NT2/D1 (cell line): Measurements from ENCODE around the gene TRAPPC2.

ENCODE experiments used
- DNase-seq: peaks from one replicate; pipeline ENCODE4 v3.0.0-alpha.2; 2011; ENCODE audit warnings: low read depth, low spot score
- H3K27me3 ChIP-seq: 2 replicates; pipeline ENCODE4 v1.6.0; 2011; ENCODE audit warnings: mild to moderate bottlenecking; ENCODE audit not compliant: insufficient read length, insufficient read depth
- H3K36me3 ChIP-seq: 2 replicates; pipeline ENCODE4 v1.6.1; 2011; ENCODE audit warnings: mild to moderate bottlenecking, low read length, mixed read lengths; ENCODE audit not compliant: insufficient read depth, insufficient read length
- H3K4me1 ChIP-seq: 2 replicates; pipeline ENCODE4 v1.5.1; 2011; ENCODE audit not compliant: insufficient read depth, insufficient read length
- H3K4me3 ChIP-seq: 2 replicates; pipeline ENCODE4 v1.5.1; 2011; ENCODE audit warnings: low read depth; ENCODE audit not compliant: insufficient read length
- H3K9ac ChIP-seq: 2 replicates; pipeline ENCODE4 v1.6.0; 2011; ENCODE audit warnings: low read depth; ENCODE audit not compliant: insufficient read length
- H3K9me3 ChIP-seq: 2 replicates; pipeline ENCODE4 v1.5.1; 2011; ENCODE audit warnings: mild to moderate bottlenecking, low read length; ENCODE audit not compliant: insufficient read depth
- SUZ12 ChIP-seq: IDR thresholded peaks from 2 replicates; pipeline ENCODE4 v1.6.1; 2011; ENCODE audit not compliant: insufficient read length, insufficient read depth; ENCODE audit errors: extremely low read depth
- YY1 ChIP-seq: IDR thresholded peaks from 2 replicates; pipeline ENCODE4 v1.6.1; 2011; ENCODE audit not compliant: insufficient read length, insufficient read depth
- ZNF274 ChIP-seq: IDR thresholded peaks from 2 replicates; pipeline ENCODE4 v1.6.1; 2011; ENCODE audit warnings: mild to moderate bottlenecking, low read depth, low read length

The TRAPPC2 gene

GRCh38 chrX:13768939-13769338 is 34.5 kb upstream of the TRAPPC2 start:
- H3K9ac ChIP-seq = no peak overlapping the region
- no peaks in the 10 kb centered on the region for H3K4me1 ChIP-seq
- H3K4me3 ChIP-seq = no peak overlapping the region
- no peak for TF ChIP-seq ZNF274
- no peak for TF ChIP-seq YY1
- TF ChIP-seq SUZ12 = no peak
- no peaks in the 10 kb centered on the region for H3K9me3 ChIP-seq
- no peak for DNase-seq
- no peaks in the 10 kb centered on the region for H3K27me3 ChIP-seq
- peaks cover 67% of the 10 kb centered on the region for H3K36me3 ChIP-seq

DNA sequence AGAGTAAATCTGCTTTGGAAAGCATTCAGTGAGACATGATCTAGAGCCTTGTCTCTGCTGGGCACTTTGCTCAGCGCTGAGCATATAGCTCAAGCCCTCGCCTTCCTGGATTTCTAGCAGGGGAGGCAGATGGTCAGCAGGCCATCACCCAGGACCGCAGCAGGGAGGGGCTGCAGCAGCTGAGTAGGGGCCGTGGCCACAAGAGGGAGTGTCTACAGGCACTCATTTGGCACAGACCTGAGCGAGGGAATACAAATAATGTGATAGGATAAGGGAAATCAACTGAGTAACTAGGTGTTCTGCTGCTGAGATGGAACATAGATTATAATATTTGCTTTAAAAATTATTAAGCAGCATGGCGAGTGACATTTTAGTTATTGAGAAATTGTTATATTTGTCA is 30.3 kb upstream of the TRAPPC2 start:
- Histone ChIP-seq H3K4me1 (peaks cover 4% of the 10 kb centered on the region), H3K9me3 (no peaks in the 10 kb centered on the region), H3K4me3 (no peak overlapping the region), H3K36me3 (peaks cover 79% of the 10 kb centered on the region), H3K9ac (no peak overlapping the region), H3K27me3 (no peaks in the 10 kb centered on the region)
- no peak for DNase-seq
- TF ChIP-seq SUZ12 (no peak), YY1 (no peak), ZNF274 (no peak)

GRCh38 chrX:13764281-13764680 is 29.9 kb upstream of the TRAPPC2 start:
- no peaks in the 10 kb centered on the region for H3K9me3 ChIP-seq
- H3K9ac ChIP-seq = no peak overlapping the region
- H3K27me3 ChIP-seq = no peaks in the 10 kb centered on the region
- no peak for TF ChIP-seq YY1
- TF ChIP-seq ZNF274 = no peak
- TF ChIP-seq SUZ12 = no peak
- no peak overlapping the region for H3K4me3 ChIP-seq
- no peak for DNase-seq
- H3K4me1 ChIP-seq = peaks cover 4% of the 10 kb centered on the region
- H3K36me3 ChIP-seq = peaks cover 78% of the 10 kb centered on the region

- peaks cover 4% of the 10 kb centered on the region for H3K4me1 ChIP-seq
- TF ChIP-seq SUZ12 = no peak
- no peak for TF ChIP-seq ZNF274
- TF ChIP-seq YY1 = no peak
- no peak overlapping the region for H3K4me3 ChIP-seq
- H3K9me3 ChIP-seq = no peaks in the 10 kb centered on the region
- H3K9ac ChIP-seq = no peak overlapping the region
- DNase-seq = no peak
- no peaks in the 10 kb centered on the region for H3K27me3 ChIP-seq
- peaks cover 78% of the 10 kb centered on the region for H3K36me3 ChIP-seq
Measured at GRCh38 chrX:13763489-13763888, 29.1 kb upstream of the TRAPPC2 start.

DNA sequence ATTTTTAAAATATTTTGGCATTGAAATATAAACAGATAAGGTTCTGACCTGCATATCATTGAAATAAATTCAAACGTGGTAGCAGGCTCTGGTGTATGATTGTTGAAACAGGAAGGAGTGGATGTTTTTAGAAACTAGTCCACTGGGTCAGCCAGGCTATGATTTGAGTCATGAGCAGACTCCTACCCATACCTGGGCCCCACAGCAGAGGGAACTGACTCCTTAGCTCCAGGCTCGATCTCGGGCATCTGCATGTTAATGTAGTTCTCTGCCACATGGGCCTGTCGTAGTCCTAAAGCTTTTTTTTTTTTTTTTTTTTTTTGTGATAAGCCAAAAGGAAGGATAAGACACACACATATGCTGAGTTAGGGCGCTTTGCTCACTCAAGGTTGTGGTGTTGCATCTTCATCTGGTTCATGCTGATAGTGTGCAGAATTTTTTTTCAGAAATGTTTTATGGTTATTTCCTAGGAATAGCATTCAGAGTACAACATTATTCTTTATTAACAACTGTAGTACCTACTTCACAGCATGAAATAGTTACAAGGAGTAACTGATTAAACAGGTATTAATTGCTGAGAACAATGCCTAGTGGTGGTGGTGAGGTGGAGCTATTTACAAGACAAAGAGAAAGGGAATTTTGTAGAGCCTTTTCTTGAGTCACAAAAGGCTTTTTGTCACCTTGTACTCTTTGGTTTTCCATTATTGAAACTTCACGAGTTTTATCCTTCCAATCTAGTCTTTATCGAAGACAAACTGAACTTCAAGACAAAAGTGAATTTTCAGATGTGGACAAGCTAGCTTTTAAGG is 27.4 kb upstream of the TRAPPC2 start:
- H3K9ac ChIP-seq = no peak overlapping the region
- H3K4me1 ChIP-seq = peaks cover 4% of the 10 kb centered on the region
- TF ChIP-seq SUZ12 (no peak), ZNF274 (no peak), YY1 (no peak)
- no peaks in the 10 kb centered on the region for H3K27me3 ChIP-seq
- peaks cover 79% of the 10 kb centered on the region for H3K36me3 ChIP-seq
- no peaks in the 10 kb centered on the region for H3K9me3 ChIP-seq
- no peak for DNase-seq
- H3K4me3 ChIP-seq = no peak overlapping the region

DNA sequence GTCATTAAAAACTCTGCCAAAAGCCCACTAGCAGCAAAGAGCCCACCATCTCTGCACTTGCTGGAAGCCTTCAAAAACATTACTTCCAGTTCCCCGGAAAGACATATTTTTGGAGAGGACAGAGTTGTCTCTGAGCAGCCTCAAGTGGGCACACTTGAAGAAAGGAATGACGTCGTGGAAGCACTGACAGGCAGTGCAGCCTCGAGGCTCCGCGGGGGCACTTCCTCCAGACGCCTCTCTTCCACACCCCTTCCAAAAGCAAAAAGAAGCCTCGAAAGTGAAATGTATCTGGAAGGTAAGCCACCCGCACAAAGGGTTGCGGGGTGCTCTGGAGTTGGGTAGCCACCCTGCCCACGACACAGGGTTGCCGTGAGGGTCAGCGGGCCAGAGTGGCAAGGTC is 26.0 kb upstream of the TRAPPC2 start:
- Histone ChIP-seq H3K27me3 (no peaks in the 10 kb centered on the region), H3K4me3 (no peak overlapping the region), H3K36me3 (peaks cover 72% of the 10 kb centered on the region), H3K9ac (no peak overlapping the region), H3K9me3 (no peaks in the 10 kb centered on the region), H3K4me1 (peaks cover 4% of the 10 kb centered on the region)
- DNase-seq = no peak
- TF ChIP-seq ZNF274 = no peak
- TF ChIP-seq YY1 = no peak
- TF ChIP-seq SUZ12 = no peak

GRCh38 chrX:13759152-13759718 is 24.8 kb upstream of the TRAPPC2 start:
- no peaks in the 10 kb centered on the region for H3K27me3 ChIP-seq
- peaks cover 78% of the 10 kb centered on the region for H3K36me3 ChIP-seq
- no peak for DNase-seq
- no peak overlapping the region for H3K9ac ChIP-seq
- no peak overlapping the region for H3K4me3 ChIP-seq
- peaks cover 4% of the 10 kb centered on the region for H3K4me1 ChIP-seq
- H3K9me3 ChIP-seq = no peaks in the 10 kb centered on the region
- TF ChIP-seq YY1 = no peak
- TF ChIP-seq ZNF274 = no peak
- TF ChIP-seq SUZ12 = no peak
